GM19328 (cell line): ENCODE measurements around the gene CNTFR.

Experiments
- ATAC-seq: cut with Tn5 transposase; IDR thresholded peaks from one replicate; pipeline ENCODE4 v1.9.1; 2021; ENCODE audit warnings: mild to moderate bottlenecking, moderate library complexity; ENCODE audit not compliant: unreplicated experiment

The CNTFR gene

GRCh38 chr9:34590381-34591247 lies 1.1 kb upstream of the CNTFR start:
- no peak for ATAC-seq

GRCh38 chr9:34588671-34589635 lies 571 bp downstream of the CNTFR start:
- no peak for ATAC-seq

GRCh38 chr9:34587271-34587670 lies 2.3 kb downstream of the CNTFR start:
- ATAC-seq, result no peak

GRCh38 chr9:34585946-34586669 lies 3.4 kb downstream of the CNTFR start:
- no peak for ATAC-seq

- no peak for ATAC-seq
Observed at GRCh38 chr9:34584970-34585369, 4.6 kb downstream of the CNTFR start.

GRCh38 chr9:34582787-34583186 lies 6.7 kb downstream of the CNTFR start:
- no peak for ATAC-seq

- no peak for ATAC-seq
Observed at GRCh38 chr9:34581318-34581717, 8.2 kb downstream of the CNTFR start.

GRCh38 chr9:34580358-34580757 lies 9.2 kb downstream of the CNTFR start:
- no peak for ATAC-seq

GRCh38 chr9:34579808-34580163 lies 9.7 kb downstream of the CNTFR start:
- no peak for ATAC-seq

- no peak for ATAC-seq
Observed at GRCh38 chr9:34579104-34579807, 10.3 kb downstream of the CNTFR start.

GRCh38 chr9:34578241-34579103 lies 11.1 kb downstream of the CNTFR start:
- no peak for ATAC-seq

- no peak for ATAC-seq
Observed at GRCh38 chr9:34577400-34578240, 11.9 kb downstream of the CNTFR start.

GRCh38 chr9:34576597-34577399 lies 12.7 kb downstream of the CNTFR start:
- no peak for ATAC-seq

- ATAC-seq, result no peak
Observed at GRCh38 chr9:34575862-34576596, 13.5 kb downstream of the CNTFR start.

- no peak for ATAC-seq
Observed at GRCh38 chr9:34575241-34575640, 14.3 kb downstream of the CNTFR start.

- no peak for ATAC-seq
Observed at GRCh38 chr9:34574571-34574970, 15.0 kb downstream of the CNTFR start.
